AG10803 (cell line): ENCODE data around the gene EML1.
A peak's percentile ranks its signal among the peaks of the same experiment; 100 is the strongest.

Experiments used
- DNase-seq: peaks from one replicate; pipeline ENCODE4 v3.0.0; 2010; ENCODE audit warnings: low read depth
- H3K4me3 ChIP-seq: 2 replicates; pipeline ENCODE4 v1.5.1; 2011; ENCODE audit warnings: mild to moderate bottlenecking, low read length, control low read depth
- TF ChIP-seq, protein P1 (sequence below): conservative IDR thresholded peaks from 2 replicates; pipeline ENCODE4 v1.5.1; 2011; ENCODE audit warnings: mild to moderate bottlenecking, low read length, control low read depth, inconsistent platforms

EML1 gene

GRCh38 chr14:99904506-99904905 is 111.3 kb downstream of the EML1 start:
- no peak for DNase-seq
- TF ChIP-seq, protein P1, sequence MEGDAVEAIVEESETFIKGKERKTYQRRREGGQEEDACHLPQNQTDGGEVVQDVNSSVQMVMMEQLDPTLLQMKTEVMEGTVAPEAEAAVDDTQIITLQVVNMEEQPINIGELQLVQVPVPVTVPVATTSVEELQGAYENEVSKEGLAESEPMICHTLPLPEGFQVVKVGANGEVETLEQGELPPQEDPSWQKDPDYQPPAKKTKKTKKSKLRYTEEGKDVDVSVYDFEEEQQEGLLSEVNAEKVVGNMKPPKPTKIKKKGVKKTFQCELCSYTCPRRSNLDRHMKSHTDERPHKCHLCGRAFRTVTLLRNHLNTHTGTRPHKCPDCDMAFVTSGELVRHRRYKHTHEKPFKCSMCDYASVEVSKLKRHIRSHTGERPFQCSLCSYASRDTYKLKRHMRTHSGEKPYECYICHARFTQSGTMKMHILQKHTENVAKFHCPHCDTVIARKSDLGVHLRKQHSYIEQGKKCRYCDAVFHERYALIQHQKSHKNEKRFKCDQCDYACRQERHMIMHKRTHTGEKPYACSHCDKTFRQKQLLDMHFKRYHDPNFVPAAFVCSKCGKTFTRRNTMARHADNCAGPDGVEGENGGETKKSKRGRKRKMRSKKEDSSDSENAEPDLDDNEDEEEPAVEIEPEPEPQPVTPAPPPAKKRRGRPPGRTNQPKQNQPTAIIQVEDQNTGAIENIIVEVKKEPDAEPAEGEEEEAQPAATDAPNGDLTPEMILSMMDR: no peak
- no peak overlapping the region for H3K4me3 ChIP-seq

GRCh38 chr14:99905121-99905520 is 111.9 kb downstream of the EML1 start:
- H3K4me3 ChIP-seq: no peak overlapping the region
- TF ChIP-seq, protein P1: no peak
- no peak for DNase-seq

- no peak for DNase-seq
- TF ChIP-seq, protein P1: no peak
- no peak overlapping the region for H3K4me3 ChIP-seq
Observed at GRCh38 chr14:99907761-99908652, 114.8 kb downstream of the EML1 start.

GRCh38 chr14:99908653-99909250 is 115.5 kb downstream of the EML1 start:
- no peak overlapping the region for H3K4me3 ChIP-seq
- TF ChIP-seq, protein P1: no peak
- DNase-seq: no peak

GRCh38 chr14:99909513-99910064 is 116.4 kb downstream of the EML1 start:
- DNase-seq: no peak
- TF ChIP-seq, protein P1: no peak
- no peak overlapping the region for H3K4me3 ChIP-seq

GRCh38 chr14:99910337-99911309 is 117.4 kb downstream of the EML1 start:
- peak; percentile 86 for DNase-seq
- H3K4me3 ChIP-seq: no peak overlapping the region
- TF ChIP-seq, protein P1: no peak
